ENCODE data around the gene LOXHD1. TPM values are rescaled to one million over a fixed set of nuclear protein-coding genes. Genes with fewer than 3 reads are reported as not detected.

LOXHD1 gene
- total RNA-seq, 1 donor from 2014 or later = not detected

GRCh38 chr18:46679846-46680598 lies 23.0 kb upstream of the LOXHD1 start:
- H3K36me3 Mint-ChIP-seq (ENCODE audit: low read depth) = no peaks in the 10 kb centered on the region
- DNase-seq = no peak
- no peak overlapping the region for H3K4me3 Mint-ChIP-seq
- H3K27ac Mint-ChIP-seq = no peak overlapping the region
- intact Hi-C loops (cut with micrococcal nuclease) = no loop called here
- no peaks in the 10 kb centered on the region for H3K9me3 Mint-ChIP-seq
- peaks cover 6% of the 10 kb centered on the region for H3K27me3 Mint-ChIP-seq
- no peaks in the 10 kb centered on the region for H3K4me1 Mint-ChIP-seq

DNA sequence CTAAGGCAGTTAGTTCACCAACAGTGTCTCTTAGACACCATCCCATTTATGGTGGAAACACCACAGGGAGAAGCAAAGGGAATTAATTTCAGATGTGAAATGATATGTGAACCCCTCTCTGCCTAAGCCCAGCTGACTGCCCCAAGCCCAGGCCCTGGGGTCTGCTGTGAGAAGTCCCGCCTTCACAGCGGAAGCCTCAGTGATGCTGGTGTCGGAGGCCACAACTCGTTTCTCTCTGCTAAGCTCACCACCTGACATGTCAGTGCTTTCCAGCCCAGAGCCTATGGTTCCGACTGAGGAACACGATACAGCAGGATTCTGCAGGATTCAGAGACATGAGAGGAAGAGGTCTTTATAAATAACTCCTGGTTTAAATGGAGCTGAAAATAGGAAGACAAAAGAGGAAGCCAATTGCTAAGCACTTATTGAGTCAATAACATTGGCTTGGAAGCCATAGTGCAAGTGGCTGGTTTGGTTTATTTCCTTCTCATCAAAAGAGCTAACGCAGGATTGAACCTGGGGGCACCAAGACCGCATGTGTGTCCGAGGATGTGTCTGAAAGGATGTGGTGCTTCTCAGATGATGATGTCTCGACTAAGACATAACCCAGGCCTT lies 21.9 kb upstream of the LOXHD1 start:
- Mint-ChIP-seq H3K27ac (no peak overlapping the region), H3K27me3 (peaks cover 14% of the 10 kb centered on the region), H3K36me3 (ENCODE audit: low read depth) (no peaks in the 10 kb centered on the region), H3K4me1 (no peaks in the 10 kb centered on the region), H3K4me3 (no peak overlapping the region), H3K9me3 (no peaks in the 10 kb centered on the region)
- DNase-seq = no peak
- intact Hi-C loops (cut with micrococcal nuclease) = no loop called here

- Mint-ChIP-seq H3K27ac (no peak overlapping the region), H3K36me3 (ENCODE audit: low read depth) (no peaks in the 10 kb centered on the region), H3K9me3 (no peaks in the 10 kb centered on the region), H3K4me3 (no peak overlapping the region), H3K4me1 (no peaks in the 10 kb centered on the region), H3K27me3 (peaks cover 15% of the 10 kb centered on the region)
- DNase-seq = no peak
- intact Hi-C loops (cut with micrococcal nuclease) = no loop called here
Observed at GRCh38 chr18:46678041-46678440, 21.0 kb upstream of the LOXHD1 start.

GRCh38 chr18:46677611-46678010 lies 20.6 kb upstream of the LOXHD1 start:
- H3K4me3 Mint-ChIP-seq = no peak overlapping the region
- intact Hi-C loops (cut with micrococcal nuclease) = no loop called here
- H3K4me1 Mint-ChIP-seq = no peaks in the 10 kb centered on the region
- no peak for DNase-seq
- H3K9me3 Mint-ChIP-seq = no peaks in the 10 kb centered on the region
- H3K27me3 Mint-ChIP-seq = peaks cover 15% of the 10 kb centered on the region
- H3K36me3 Mint-ChIP-seq (ENCODE audit: low read depth) = no peaks in the 10 kb centered on the region
- H3K27ac Mint-ChIP-seq = no peak overlapping the region

DNA sequence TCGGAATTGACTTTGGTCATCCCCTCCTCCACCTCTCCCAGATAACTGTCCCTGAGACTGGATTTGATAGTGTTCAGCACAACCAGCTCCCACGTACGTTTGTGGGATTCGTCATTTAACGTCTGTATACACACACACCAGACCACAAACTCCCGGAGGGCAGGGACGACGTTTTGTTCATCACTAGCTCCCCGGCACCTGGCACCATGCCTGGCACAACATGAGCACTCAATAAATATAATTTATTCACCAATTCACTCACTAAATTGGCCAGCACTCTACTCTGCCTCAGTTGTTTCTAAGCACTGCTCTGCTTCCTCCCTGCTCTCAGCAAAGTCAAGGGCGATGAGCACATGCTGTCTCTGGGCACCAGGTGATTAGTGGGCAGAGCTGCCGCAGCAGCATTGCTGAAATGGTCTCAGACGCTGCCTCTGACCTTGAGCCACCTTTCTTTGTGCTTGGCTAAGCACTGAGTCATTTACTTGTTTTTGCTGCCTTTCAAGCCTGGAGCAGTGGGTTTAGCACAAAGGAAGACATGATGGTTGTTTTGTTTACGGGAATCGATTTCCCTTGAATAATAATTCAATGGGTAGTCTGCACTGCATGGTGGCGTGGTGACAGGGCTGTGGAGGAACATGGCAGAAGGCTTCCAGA lies 19.3 kb upstream of the LOXHD1 start:
- Mint-ChIP-seq H3K27me3 (peaks cover 16% of the 10 kb centered on the region), H3K4me3 (no peak overlapping the region), H3K27ac (no peak overlapping the region), H3K4me1 (peaks cover 4% of the 10 kb centered on the region), H3K36me3 (ENCODE audit: low read depth) (no peaks in the 10 kb centered on the region), H3K9me3 (no peaks in the 10 kb centered on the region)
- intact Hi-C loops (cut with micrococcal nuclease) = no loop called here
- DNase-seq = no peak

DNA sequence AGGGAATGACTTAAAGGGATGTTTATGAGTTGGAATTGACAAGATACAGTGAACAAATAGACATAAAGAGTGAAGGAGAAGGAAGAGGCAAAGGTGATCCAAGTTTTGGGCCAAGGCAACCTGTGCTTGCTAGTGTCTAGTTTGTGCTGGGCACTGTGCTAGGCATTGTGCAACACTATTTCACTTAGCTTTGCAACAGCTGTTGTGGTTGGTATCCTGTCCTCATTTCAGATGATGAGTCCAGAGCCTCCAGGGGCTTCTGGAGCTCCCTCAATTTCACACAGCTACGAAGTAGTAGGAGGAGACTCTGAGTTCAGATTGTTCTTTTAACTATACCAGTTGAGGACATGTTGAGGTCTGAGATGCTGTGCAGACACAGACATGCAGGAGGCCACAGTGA lies 18.1 kb upstream of the LOXHD1 start:
- intact Hi-C loops (cut with micrococcal nuclease) = no loop called here
- Mint-ChIP-seq H3K27me3 (peaks cover 16% of the 10 kb centered on the region), H3K36me3 (ENCODE audit: low read depth) (no peaks in the 10 kb centered on the region), H3K4me1 (peaks cover 4% of the 10 kb centered on the region), H3K27ac (no peak overlapping the region), H3K9me3 (no peaks in the 10 kb centered on the region), H3K4me3 (no peak overlapping the region)
- no peak for DNase-seq

DNA sequence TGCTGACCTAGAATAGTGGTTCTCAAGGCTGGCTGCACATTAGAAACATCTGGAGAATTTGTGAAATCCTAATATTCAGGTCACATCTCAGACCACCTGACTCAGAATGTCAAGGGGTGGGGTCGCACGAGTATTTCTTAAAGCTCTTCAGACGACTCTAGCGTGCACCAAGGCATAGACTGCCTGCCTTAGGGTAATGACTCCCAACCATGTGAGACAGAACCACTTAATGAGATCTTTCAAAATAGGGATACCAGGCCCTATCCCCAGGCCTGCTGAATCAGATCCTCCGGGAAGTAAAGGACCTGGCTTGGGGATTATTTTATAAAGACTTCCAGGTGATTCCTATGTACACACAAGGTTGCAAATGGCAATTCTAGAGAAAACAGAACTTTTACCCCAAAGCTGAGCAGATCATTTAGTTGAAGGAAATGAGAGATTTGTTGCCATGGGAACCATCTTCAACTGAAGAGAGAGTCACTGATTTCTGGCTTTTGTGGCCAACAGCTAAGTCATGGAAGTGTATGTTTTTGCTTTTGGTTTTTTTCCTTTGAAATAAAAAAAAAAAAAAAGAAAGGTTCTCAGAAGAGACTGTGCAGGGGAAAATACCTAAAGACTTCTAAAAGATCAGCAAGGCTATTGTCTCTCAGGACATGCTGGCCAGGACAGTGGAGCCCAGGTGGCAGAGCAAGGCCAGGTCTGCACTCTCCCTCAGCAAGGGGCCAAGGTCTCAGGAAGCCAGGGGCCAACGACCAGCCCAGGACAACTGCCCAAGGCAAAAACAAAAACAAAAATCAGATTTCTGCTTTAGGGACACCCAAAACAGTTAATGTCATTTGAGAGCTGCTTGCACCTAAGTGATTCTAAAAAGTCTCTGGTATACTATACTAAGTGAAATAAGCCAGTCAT lies 15.3 kb upstream of the LOXHD1 start:
- DNase-seq = peak; percentile 65
- H3K4me1 Mint-ChIP-seq = peaks cover 4% of the 10 kb centered on the region
- no peak overlapping the region for H3K27ac Mint-ChIP-seq
- H3K36me3 Mint-ChIP-seq (ENCODE audit: low read depth) = no peaks in the 10 kb centered on the region
- no peak overlapping the region for H3K4me3 Mint-ChIP-seq
- no peaks in the 10 kb centered on the region for H3K9me3 Mint-ChIP-seq
- intact Hi-C loops (cut with micrococcal nuclease) = no loop called here
- peaks cover 22% of the 10 kb centered on the region for H3K27me3 Mint-ChIP-seq

DNA sequence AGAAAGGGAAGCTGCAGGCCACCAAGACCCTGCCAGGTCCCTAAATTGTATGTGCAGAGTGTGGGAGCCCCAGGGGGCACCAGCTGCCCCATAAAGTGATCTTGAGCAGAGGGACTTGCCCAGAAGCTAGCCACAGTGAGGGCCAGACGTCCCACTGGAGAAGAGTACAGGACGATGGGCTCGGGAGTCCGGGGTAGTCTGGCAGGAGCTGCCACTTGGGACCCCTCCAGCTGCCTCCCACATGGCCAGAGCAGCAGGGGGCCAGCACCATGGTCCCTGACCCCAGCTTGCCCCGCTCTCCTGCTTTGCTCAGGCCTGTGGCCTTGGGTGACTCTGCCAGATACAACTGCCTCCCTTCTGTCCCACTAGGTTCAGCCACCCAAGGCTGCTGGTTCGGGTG lies 11.7 kb upstream of the LOXHD1 start:
- DNase-seq = no peak
- intact Hi-C loops (cut with micrococcal nuclease) = no loop called here
- H3K27me3 Mint-ChIP-seq = peaks cover 11% of the 10 kb centered on the region
- H3K4me3 Mint-ChIP-seq = no peak overlapping the region
- H3K4me1 Mint-ChIP-seq = peaks cover 4% of the 10 kb centered on the region
- H3K36me3 Mint-ChIP-seq (ENCODE audit: low read depth) = no peaks in the 10 kb centered on the region
- H3K9me3 Mint-ChIP-seq = no peaks in the 10 kb centered on the region
- H3K27ac Mint-ChIP-seq = no peak overlapping the region

DNA sequence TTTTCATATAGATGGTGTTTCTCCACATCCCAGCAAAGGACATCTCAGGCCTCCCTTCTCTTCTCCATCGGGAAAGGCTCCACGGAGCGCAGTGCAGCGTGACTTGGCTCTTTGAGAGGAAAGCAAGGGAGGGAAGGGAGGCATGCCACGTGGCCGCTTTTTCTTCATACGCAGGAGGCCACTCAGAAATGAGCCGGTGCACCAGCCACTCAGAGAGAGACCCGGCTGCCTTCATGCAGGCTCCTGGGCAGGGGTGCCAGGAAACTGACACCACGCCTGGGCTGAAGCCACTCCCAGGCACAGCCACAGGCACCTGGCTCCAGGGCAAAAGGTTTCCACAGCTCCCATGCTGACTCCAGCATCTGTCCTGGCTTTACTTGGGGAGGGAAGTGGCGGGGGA lies 11.1 kb upstream of the LOXHD1 start:
- H3K4me3 Mint-ChIP-seq = no peak overlapping the region
- no peak overlapping the region for H3K27ac Mint-ChIP-seq
- no peaks in the 10 kb centered on the region for H3K9me3 Mint-ChIP-seq
- peaks cover 4% of the 10 kb centered on the region for H3K4me1 Mint-ChIP-seq
- H3K36me3 Mint-ChIP-seq (ENCODE audit: low read depth) = no peaks in the 10 kb centered on the region
- H3K27me3 Mint-ChIP-seq = peaks cover 13% of the 10 kb centered on the region
- DNase-seq = no peak
- intact Hi-C loops (cut with micrococcal nuclease) = no loop called here

DNA sequence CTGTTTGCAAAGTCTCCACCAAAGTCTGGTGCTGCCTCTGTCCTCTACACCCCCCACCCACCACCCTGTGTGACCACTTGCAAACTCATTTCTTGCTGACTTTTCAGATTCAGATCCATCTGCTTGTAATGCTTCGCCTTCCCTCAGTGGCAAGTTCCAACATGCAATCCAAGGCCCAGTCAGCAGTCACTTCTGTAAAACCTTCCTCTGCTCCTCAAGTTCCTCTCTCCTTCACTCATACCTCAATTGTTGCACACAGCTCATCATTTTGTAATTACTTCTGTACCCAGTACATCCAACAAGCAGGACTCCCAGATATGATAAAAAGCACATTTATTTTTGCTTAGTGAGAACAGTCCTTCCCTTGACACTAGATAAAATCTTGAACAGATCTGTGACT lies 6.5 kb upstream of the LOXHD1 start:
- Mint-ChIP-seq H3K4me3 (no peak overlapping the region), H3K27me3 (peaks cover 14% of the 10 kb centered on the region), H3K4me1 (no peaks in the 10 kb centered on the region), H3K27ac (no peak overlapping the region), H3K36me3 (ENCODE audit: low read depth) (no peaks in the 10 kb centered on the region), H3K9me3 (no peaks in the 10 kb centered on the region)
- intact Hi-C loops (cut with micrococcal nuclease) = no loop called here
- no peak for DNase-seq

DNA sequence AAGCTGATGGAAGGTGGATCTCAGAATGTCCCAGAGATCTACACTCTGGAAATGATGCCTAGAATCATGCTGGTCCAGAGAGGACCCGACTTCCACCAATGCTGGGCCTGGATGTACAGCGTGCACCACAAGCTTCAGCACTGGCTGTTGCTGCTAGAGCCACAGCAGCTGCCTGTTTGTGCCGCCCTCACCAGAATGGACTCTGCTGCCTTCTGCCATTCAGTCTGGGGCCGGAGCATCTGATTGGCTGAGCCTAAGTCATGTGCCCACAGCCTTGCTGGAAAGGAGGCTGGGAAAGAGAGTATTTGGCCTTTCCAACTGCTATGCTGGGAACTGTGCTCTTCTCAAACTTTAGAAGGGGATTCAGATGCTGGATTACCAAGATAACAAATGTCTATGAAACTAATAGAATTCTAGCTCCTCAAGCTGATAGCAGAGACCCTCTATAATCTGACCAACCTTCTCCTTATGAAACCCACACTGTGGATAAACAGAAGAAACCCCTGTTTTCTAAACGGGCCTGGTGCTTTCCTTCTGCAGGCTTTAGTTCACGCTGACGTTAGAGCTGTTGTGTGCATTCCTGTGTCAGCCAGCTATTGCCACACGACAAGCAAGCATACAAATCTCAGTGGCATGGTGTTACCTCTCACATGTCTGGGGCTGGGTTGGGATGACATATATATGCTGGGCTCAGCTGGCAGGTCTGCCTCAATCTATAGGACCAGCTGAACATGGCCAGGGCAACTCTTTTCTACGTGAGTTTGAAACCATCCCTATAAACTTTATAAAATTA lies 4.1 kb upstream of the LOXHD1 start:
- intact Hi-C loops (cut with micrococcal nuclease) = no loop called here
- peaks cover 8% of the 10 kb centered on the region for H3K27me3 Mint-ChIP-seq

GRCh38 chr18:46659484-46659883 lies 2.5 kb upstream of the LOXHD1 start:
- no peak overlapping the region for H3K4me3 Mint-ChIP-seq
- DNase-seq = no peak
- intact Hi-C loops (cut with micrococcal nuclease) = loop anchor here (10.0 kb wide), 1 partner anchor 105 kb away; no protein-coding TSS in a partner anchor

More for the DNA sequence above, 4.1 kb upstream of the LOXHD1 start:
- H3K9me3 Mint-ChIP-seq = no peaks in the 10 kb centered on the region
- no peaks in the 10 kb centered on the region for H3K4me1 Mint-ChIP-seq
- DNase-seq = no peak
- no peak overlapping the region for H3K27ac Mint-ChIP-seq
- H3K4me3 Mint-ChIP-seq = no peak overlapping the region
- H3K36me3 Mint-ChIP-seq (ENCODE audit: low read depth) = no peaks in the 10 kb centered on the region

More at GRCh38 chr18:46659484-46659883, 2.5 kb upstream of the LOXHD1 start:
- Mint-ChIP-seq H3K36me3 (ENCODE audit: low read depth) (no peaks in the 10 kb centered on the region), H3K27me3 (peaks cover 8% of the 10 kb centered on the region), H3K9me3 (no peaks in the 10 kb centered on the region), H3K4me1 (no peaks in the 10 kb centered on the region), H3K27ac (no peak overlapping the region)
